Measurements from ENCODE around the gene PRDM10.
"Not testable (repeated sequence)": the region's sequence is repeated elsewhere in the genome, so short reads cannot be mapped to it uniquely, and the experiment has no call there.

PRDM10 gene

GRCh38 chr11:129884581-129884980 lies 118.1 kb downstream of the PRDM10 start:
- no peak for DNase-seq

GRCh38 chr11:129881570-129882170 lies 121.0 kb downstream of the PRDM10 start:
- DNase-seq, result no peak

DNA sequence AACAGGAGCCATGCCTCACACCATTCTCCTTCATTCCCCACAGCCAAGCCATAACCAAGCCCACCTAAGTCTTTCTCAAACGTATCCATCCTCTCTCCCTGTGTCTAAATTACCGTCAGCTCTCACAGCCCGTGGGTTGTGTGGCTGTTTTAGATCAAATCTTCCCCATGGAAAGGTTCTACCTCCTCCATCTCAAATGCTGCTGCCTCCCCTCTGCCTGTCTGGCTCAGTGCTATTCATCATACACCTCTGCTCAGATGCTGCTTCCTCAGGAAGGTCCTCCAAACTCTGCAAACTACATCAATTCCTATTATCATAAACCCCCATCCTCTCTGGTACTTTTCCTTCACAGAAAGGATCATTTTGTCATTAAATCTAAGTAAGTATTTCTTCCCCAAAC lies 122.3 kb downstream of the PRDM10 start:
- no peak for DNase-seq

GRCh38 chr11:129871914-129872313 lies 130.7 kb downstream of the PRDM10 start:
- DNase-seq, result no peak

GRCh38 chr11:129868626-129869025 lies 134.0 kb downstream of the PRDM10 start:
- DNase-seq, result not testable (repeated sequence)

DNA sequence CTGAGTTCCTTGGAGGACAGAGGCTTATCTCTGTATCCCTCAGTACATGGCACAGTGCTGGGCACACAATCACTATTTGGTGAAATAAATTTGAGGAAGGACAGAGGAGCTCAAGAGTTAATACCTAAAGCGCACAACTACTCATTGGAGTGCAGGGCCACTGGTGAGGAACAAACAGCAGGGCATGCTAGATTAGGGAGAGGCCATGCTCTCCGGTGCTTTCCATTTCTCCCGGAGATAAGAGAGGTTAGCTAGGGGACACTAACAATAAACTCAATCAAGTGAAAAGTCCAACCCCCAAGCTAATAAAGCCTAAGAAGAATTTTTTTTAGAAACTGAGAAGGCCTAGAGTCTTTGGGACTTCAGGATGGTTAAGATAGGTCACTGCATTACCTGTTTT lies 136.3 kb downstream of the PRDM10 start:
- no peak for DNase-seq

GRCh38 chr11:129865701-129866100 lies 136.9 kb downstream of the PRDM10 start:
- DNase-seq, result no peak

DNA sequence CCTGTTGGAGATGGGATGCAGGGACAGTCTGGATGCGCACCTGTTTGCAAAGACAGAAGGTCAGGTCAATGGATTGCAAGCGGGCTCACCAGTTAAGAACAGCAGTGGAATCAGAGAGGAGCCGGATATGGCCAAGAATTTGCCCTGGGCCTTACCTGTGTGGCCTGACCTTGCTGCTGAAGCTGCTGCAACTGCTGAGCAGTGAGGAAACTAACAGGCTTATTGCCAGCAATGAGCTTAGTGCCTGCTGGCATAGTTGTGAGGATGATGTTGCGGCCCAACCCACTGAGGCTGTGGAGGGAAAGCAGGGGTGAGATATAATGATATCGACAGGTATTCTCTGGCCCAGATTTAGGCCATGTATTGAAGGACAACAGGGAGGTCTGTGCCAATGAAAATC lies 137.8 kb downstream of the PRDM10 start:
- no peak for DNase-seq

DNA sequence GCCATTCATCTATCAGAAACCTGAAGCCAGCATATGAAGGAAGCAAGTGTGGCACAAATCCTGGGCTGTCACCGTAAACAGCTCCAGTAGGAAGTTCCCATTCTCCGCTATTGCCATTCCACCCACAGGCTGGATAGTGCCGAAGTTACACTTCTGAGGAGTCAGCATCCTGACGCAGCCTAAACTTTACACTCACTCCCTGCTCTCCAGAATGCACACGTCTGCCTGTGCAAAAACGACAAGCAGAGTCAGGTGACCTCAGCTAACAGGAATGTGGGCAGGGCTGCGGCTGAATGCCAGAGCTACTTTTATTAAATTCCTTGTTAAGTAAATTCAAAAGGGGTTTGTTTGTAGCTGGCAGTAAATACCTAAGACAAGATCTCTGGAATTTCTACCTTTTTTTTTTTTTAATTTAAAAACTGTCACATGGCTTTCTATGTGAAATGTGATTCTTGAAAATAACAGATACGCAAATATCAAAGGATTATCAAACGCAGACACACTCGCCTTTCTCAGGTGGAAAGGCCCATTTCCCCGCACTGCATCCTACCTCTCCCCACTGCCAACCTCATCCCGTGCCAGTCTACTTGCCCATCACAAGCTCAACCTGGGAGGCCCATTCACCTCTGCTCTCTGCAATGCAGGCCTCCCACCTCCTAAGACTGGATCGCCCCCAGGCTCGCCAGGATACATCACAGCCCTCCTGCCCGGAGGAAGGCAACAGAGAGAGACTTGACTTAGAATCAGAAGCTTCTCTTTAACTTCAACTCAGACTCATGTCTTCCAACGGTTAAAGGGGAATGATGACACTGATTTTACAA lies 140.7 kb downstream of the PRDM10 start:
- peak; percentile 55 for DNase-seq

- no peak for DNase-seq
Observed at GRCh38 chr11:129856036-129856435, 146.6 kb downstream of the PRDM10 start.

GRCh38 chr11:129855086-129855485 lies 147.5 kb downstream of the PRDM10 start:
- no peak for DNase-seq

DNA sequence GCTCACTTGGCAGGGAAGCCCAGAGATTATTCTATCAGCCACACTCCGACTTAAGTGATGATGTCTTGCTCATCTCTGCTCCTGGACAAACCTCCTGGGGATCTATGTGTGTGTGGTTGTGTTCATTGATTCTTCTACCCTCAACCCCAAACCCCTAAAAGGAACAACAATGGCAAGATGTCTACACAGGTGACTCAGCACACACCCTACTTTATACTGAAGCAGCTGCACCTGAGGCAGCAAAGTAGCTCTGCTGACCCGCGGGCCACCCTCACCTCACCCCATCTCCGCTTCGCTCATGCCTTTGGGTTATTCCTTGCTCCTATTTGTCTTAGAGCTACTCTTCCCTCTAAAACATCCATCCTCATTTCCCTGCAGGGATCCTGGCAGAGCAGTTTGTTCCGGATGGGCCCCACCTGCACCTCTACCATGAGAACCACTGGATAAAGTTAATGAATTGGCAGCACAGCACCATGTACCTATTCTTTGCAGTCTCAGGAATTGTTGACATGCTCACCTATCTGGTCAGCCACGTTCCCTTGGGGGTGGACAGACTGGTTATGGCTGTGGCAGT lies 148.3 kb downstream of the PRDM10 start:
- DNase-seq, result no peak

GRCh38 chr11:129853518-129854231 lies 149.0 kb downstream of the PRDM10 start:
- peak; percentile 35 for DNase-seq

DNA sequence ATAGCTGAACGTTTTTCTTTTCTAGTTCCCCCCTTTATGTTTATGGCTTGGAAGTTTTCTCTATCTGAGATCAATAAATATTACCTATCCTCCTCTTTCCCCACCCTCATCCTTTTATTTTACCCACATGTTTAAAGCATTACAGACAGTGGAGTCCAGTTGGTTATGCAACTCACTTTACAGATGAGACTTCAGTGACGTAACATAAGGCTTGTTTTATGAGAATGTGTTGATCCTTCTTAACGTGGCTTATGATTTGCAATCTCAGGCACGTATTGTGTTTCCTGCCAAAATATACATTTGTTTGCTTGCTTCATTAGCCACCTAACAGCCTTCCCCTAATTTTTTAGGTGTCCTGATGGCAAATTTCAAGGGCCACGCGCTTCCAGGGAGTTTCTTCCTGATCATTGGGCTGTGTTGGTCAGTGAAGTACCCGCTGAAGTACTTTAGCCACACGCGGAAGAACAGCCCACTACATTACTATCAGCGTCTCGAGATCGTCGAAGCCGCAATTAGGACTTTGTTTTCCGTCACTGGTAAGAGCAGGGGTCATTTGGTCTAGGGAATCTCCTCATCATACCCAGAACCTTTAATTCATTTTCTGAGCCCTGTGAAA lies 150.4 kb downstream of the PRDM10 start:
- no peak for DNase-seq
